Mesendoderm (in vitro differentiated cells): Measurements from ENCODE around the gene FGF12.

Experiments used
- DNase-seq: peaks from one replicate; pipeline ENCODE4 v3.0.0; 2013
- H2AK5ac ChIP-seq: 2 replicates; pipeline ENCODE4 v1.6.1; 2013; ENCODE audit warnings: low read length, inconsistent platforms
- H2BK120ac ChIP-seq: 2 replicates; pipeline ENCODE4 v1.6.1; 2013; ENCODE audit warnings: low read depth, mild to moderate bottlenecking, low read length, moderate library complexity, mixed read lengths
- H2BK15ac ChIP-seq: replicated peaks from 2 replicates; pipeline ENCODE4 v1.6.1; 2013; ENCODE audit warnings: low read depth, mild to moderate bottlenecking, moderate library complexity
- H2BK5ac ChIP-seq: 2 replicates; pipeline ENCODE4 v1.6.1; 2013; ENCODE audit warnings: low read length, inconsistent platforms
- H3K18ac ChIP-seq: 2 replicates; pipeline ENCODE4 v1.6.1; 2013; ENCODE audit warnings: mild to moderate bottlenecking, low read length, mixed read lengths
- H3K23ac ChIP-seq: one replicate; pipeline ENCODE4 v1.6.1; 2013; ENCODE audit warnings: low read length
- H3K27ac ChIP-seq: 2 replicates; pipeline ENCODE4 v1.5.1; 2013; ENCODE audit warnings: low read depth, mild to moderate bottlenecking, inconsistent platforms, low read length, moderate library complexity
- H3K27me3 ChIP-seq: 2 replicates; pipeline ENCODE4 v1.6.1; 2013; ENCODE audit warnings: low read length, control low read depth, mild to moderate bottlenecking, inconsistent platforms; ENCODE audit not compliant: insufficient read depth, poor library complexity
- H3K36me3 ChIP-seq: 2 replicates; pipeline ENCODE4 v1.6.1; 2013; ENCODE audit warnings: low read length, inconsistent platforms; ENCODE audit not compliant: control insufficient read depth, insufficient read depth
- H3K4ac ChIP-seq: one replicate; pipeline ENCODE4 v1.6.1; 2013; ENCODE audit warnings: low read depth, mild to moderate bottlenecking, low read length, moderate library complexity
- H3K4me1 ChIP-seq: 2 replicates; pipeline ENCODE4 v1.6.1; 2013; ENCODE audit warnings: low read depth, low read length, inconsistent platforms; ENCODE audit not compliant: control insufficient read depth
- H3K4me2 ChIP-seq: 2 replicates; pipeline ENCODE4 v1.6.1; 2013; ENCODE audit warnings: low read length
- H3K4me3 ChIP-seq: 2 replicates; pipeline ENCODE4 v1.5.1; 2013; ENCODE audit warnings: mild to moderate bottlenecking, low read length
- H3K56ac ChIP-seq: one replicate; pipeline ENCODE4 v1.6.1; 2013; ENCODE audit warnings: low read length
- H3K79me1 ChIP-seq: 2 replicates; pipeline ENCODE4 v1.6.1; 2013; ENCODE audit warnings: low read length, inconsistent platforms
- H3K79me2 ChIP-seq: 2 replicates; pipeline ENCODE4 v1.6.1; 2013; ENCODE audit warnings: mild to moderate bottlenecking, low read length; ENCODE audit not compliant: control insufficient read depth, insufficient read depth
- H3K9ac ChIP-seq: 2 replicates; pipeline ENCODE4 v1.6.1; 2013; ENCODE audit warnings: low read length, inconsistent platforms
- H4K5ac ChIP-seq: one replicate; pipeline ENCODE4 v1.6.1; 2013; ENCODE audit warnings: low read length
- H4K8ac ChIP-seq: one replicate; pipeline ENCODE4 v1.6.1; 2013; ENCODE audit warnings: low read depth, mild to moderate bottlenecking, control low read depth, low read length, moderate library complexity
- WGBS: extraction: QIAGEN DNeasy Blood & Tissue Kit; methylation state at CpG from one replicate; pipeline ENCODE4 v1.1.7; 2013; ENCODE audit warnings: low lambda C conversion rate, missing lambda C conversion rate; ENCODE audit not compliant: insufficient coverage; ENCODE audit errors: extremely low coverage; 5-methylcytosine and 5-hydroxymethylcytosine counted together

The FGF12 gene

DNA sequence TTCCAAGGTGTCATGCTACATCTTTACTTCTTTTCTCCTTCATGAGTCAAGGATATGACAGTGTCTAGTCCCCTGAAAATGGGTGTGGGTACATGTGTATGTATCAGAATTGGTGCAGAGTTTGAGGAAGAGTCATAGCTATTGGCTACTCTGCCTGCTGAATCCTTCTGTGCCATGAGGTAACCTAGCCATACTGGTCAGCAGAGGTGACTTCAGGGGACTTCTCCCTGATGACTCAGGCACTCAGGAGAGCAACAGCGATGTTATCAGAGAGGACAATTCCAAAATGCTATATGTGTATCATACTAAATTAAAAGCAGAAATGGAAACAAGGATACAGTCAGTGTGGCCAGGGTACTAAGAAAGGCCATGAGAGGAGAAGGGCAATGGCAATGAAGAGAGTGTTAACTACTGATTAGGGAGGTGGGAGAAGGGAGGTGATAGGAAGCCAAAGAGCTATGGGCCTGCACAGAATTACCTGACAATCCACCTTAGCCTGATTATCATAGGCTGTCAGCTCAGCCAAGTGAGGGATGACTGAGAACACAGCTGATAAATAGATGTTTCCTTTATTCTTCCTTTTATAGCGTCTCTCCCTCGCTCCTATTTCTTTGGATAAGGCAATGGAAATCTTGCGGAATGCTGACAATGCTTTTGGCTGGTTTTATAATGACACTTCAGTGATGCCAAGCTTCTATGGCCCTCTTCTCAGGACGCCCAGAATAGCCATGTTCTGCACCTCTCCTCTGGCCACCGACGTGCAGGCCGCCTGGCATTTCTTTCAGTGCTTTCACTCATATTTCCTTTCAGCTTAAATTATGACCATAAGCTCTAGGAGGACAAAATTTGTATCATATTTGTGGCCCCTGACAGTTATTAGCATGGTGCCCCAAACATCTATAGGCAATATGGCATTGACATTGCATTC lies 90.6 kb downstream of the FGF12 start:
- Histone ChIP-seq H3K9ac (no peak overlapping the region), H3K4me2 (no peak overlapping the region), H3K27me3 (no peaks in the 10 kb centered on the region), H3K4ac (no peak overlapping the region), H2AK5ac (no peak overlapping the region), H3K4me1 (no peaks in the 10 kb centered on the region), H4K5ac (no peak overlapping the region), H3K79me1 (no peaks in the 10 kb centered on the region), H2BK120ac (no peak overlapping the region), H3K18ac (no peak overlapping the region), H3K56ac (no peak overlapping the region), H2BK15ac (no peak overlapping the region), H4K8ac (no peak overlapping the region), H3K36me3 (no peaks in the 10 kb centered on the region), H2BK5ac (no peak overlapping the region), H3K27ac (no peak overlapping the region), H3K4me3 (no peak overlapping the region), H3K79me2 (no peaks in the 10 kb centered on the region), H3K23ac (no peak overlapping the region)
- no CpG with 5 or more reads among the region's 8 CpGs for WGBS
- DNase-seq: no peak

DNA sequence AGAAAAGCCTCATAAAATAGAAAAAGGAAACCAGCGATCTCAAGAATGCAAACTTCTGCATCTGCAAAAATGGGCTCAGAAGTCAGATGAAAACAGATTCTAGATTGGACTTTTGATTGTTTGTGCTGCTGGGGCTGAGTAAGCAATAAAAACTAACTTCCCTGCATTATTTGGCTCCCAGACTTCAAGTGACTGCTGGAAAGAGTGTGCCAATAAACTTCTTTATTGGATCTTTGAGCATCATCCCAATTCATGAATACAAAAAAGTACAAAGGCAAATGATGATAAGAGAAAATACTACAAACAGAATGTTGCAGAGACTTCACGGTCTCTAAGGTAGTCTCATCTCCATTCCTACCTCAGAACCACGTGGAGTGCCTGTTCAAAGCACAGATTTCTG lies 97.9 kb downstream of the FGF12 start:
- H4K8ac ChIP-seq: no peak overlapping the region
- H2BK15ac ChIP-seq: no peak overlapping the region
- H3K27ac ChIP-seq: no peak overlapping the region
- H3K4ac ChIP-seq: no peak overlapping the region
- no peaks in the 10 kb centered on the region for H3K79me1 ChIP-seq
- no peak overlapping the region for H3K4me2 ChIP-seq
- H2AK5ac ChIP-seq: no peak overlapping the region
- no peak overlapping the region for H2BK120ac ChIP-seq
- no peak for DNase-seq
- no peak overlapping the region for H2BK5ac ChIP-seq
- no peaks in the 10 kb centered on the region for H3K27me3 ChIP-seq
- H3K23ac ChIP-seq: no peak overlapping the region
- WGBS: no CpG with 5 or more reads among the region's 3 CpGs
- H3K56ac ChIP-seq: no peak overlapping the region
- no peaks in the 10 kb centered on the region for H3K36me3 ChIP-seq
- H4K5ac ChIP-seq: no peak overlapping the region
- no peaks in the 10 kb centered on the region for H3K4me1 ChIP-seq
- no peak overlapping the region for H3K18ac ChIP-seq
- no peak overlapping the region for H3K9ac ChIP-seq
- no peak overlapping the region for H3K4me3 ChIP-seq
- no peaks in the 10 kb centered on the region for H3K79me2 ChIP-seq

DNA sequence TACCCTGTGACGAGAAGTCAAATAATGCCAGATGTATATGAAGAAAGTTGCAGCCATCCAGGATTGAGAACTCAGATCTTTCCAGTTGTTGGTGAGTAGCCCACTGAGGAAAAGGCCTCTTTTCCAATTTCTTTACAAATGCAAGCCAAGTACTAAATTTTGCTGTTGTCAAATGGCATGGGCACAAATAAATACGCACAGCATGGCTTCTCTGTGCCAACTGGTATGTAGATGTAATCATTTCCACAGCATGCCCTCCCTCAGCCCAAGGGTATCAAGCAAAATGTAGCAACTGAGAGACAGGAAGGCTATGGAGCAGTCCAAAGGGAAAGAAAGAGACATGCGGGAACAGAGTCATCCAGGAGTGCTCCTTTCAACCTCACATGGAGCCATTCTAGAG lies 105.4 kb downstream of the FGF12 start:
- WGBS: no CpG with 5 or more reads among the region's 3 CpGs
- Histone ChIP-seq H4K5ac (no peak overlapping the region), H3K27me3 (no peaks in the 10 kb centered on the region), H3K4me1 (no peaks in the 10 kb centered on the region), H2BK120ac (no peak overlapping the region), H2BK15ac (no peak overlapping the region), H3K56ac (no peak overlapping the region), H2AK5ac (no peak overlapping the region), H4K8ac (no peak overlapping the region), H3K9ac (no peak overlapping the region), H3K4ac (no peak overlapping the region), H3K23ac (no peak overlapping the region), H3K4me3 (no peak overlapping the region), H3K79me2 (no peaks in the 10 kb centered on the region), H3K79me1 (no peaks in the 10 kb centered on the region), H3K36me3 (no peaks in the 10 kb centered on the region), H3K4me2 (no peak overlapping the region), H2BK5ac (no peak overlapping the region), H3K27ac (no peak overlapping the region), H3K18ac (no peak overlapping the region)
- DNase-seq: no peak

DNA sequence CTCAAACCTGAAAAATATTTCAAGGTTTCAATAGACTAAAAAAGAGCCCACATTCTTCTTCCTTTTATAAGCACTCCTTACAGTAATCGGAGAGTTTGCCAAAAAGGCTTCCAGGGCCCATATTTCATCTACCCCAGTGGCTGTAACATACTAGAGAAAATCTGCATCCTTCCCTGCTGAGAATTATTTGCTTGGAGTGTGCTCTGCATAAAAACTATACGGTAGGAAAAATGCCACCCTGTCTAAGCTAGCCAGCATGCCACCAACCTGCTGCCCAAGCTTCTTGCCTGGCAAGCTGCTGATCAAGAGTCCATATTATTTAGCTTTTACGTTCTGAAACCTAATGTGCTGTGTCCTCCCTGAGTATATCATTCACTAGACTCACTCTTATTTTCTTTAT lies 107.1 kb downstream of the FGF12 start:
- no peak overlapping the region for H2BK15ac ChIP-seq
- no peak overlapping the region for H2AK5ac ChIP-seq
- no peaks in the 10 kb centered on the region for H3K79me1 ChIP-seq
- H3K4me1 ChIP-seq: no peaks in the 10 kb centered on the region
- no peak overlapping the region for H4K5ac ChIP-seq
- no peaks in the 10 kb centered on the region for H3K36me3 ChIP-seq
- H3K27ac ChIP-seq: no peak overlapping the region
- no peak overlapping the region for H3K18ac ChIP-seq
- H3K23ac ChIP-seq: no peak overlapping the region
- H4K8ac ChIP-seq: no peak overlapping the region
- WGBS: no CpG with 5 or more reads among the region's 3 CpGs
- H3K27me3 ChIP-seq: no peaks in the 10 kb centered on the region
- no peak overlapping the region for H3K9ac ChIP-seq
- no peaks in the 10 kb centered on the region for H3K79me2 ChIP-seq
- no peak overlapping the region for H3K56ac ChIP-seq
- no peak overlapping the region for H2BK5ac ChIP-seq
- no peak overlapping the region for H3K4me2 ChIP-seq
- H3K4me3 ChIP-seq: no peak overlapping the region
- H2BK120ac ChIP-seq: no peak overlapping the region
- H3K4ac ChIP-seq: no peak overlapping the region
- DNase-seq: no peak

DNA sequence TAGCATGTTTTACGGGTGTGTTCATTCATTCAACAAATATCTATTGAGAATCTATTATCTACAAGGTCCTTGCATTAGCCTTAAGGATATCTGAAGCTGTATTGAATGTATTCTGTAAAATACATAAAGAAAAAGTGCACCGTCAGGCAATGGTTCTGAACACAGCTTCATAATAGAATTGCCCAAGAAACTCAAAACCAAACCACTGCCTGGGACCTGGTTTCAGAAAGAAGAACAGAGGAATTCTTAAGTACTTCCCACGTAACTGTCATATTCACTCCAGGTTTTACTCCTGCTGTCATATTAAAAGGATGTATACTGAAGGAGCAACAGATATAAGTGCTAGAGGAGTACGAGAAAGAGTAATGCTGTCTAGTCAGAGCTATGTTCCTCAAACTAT lies 115.9 kb downstream of the FGF12 start:
- no peak overlapping the region for H4K5ac ChIP-seq
- H3K27me3 ChIP-seq: no peaks in the 10 kb centered on the region
- H3K23ac ChIP-seq: no peak overlapping the region
- H3K79me2 ChIP-seq: no peaks in the 10 kb centered on the region
- H2BK15ac ChIP-seq: no peak overlapping the region
- no peak for DNase-seq
- no peaks in the 10 kb centered on the region for H3K4me1 ChIP-seq
- H3K9ac ChIP-seq: no peak overlapping the region
- H2AK5ac ChIP-seq: no peak overlapping the region
- no peak overlapping the region for H2BK5ac ChIP-seq
- no peak overlapping the region for H2BK120ac ChIP-seq
- H3K4me2 ChIP-seq: no peak overlapping the region
- no peak overlapping the region for H3K18ac ChIP-seq
- H3K56ac ChIP-seq: no peak overlapping the region
- no CpG with 5 or more reads among the region's 4 CpGs for WGBS
- no peaks in the 10 kb centered on the region for H3K79me1 ChIP-seq
- H3K27ac ChIP-seq: no peak overlapping the region
- no peaks in the 10 kb centered on the region for H3K36me3 ChIP-seq
- H3K4ac ChIP-seq: no peak overlapping the region
- H3K4me3 ChIP-seq: no peak overlapping the region
- no peak overlapping the region for H4K8ac ChIP-seq
